GM12874 (cell line): Measurements from ENCODE around the gene CCDC30.

ENCODE experiments used
- CTCF ChIP-seq: IDR thresholded peaks from 2 replicates; pipeline ENCODE4 v1.5.1; 2011; ENCODE audit warnings: low read depth, mild to moderate bottlenecking, control low read depth, low read length, moderate library complexity; ENCODE audit not compliant: insufficient read depth

The CCDC30 gene

GRCh38 chr1:42420911-42421585, 42.0 kb upstream of the CCDC30 start:
- TF ChIP-seq CTCF, result no peak

GRCh38 chr1:42422737-42423136, 40.3 kb upstream of the CCDC30 start:
- TF ChIP-seq CTCF, result no peak

GRCh38 chr1:42423681-42424080, 39.4 kb upstream of the CCDC30 start:
- no peak for TF ChIP-seq CTCF

GRCh38 chr1:42424201-42424600, 38.9 kb upstream of the CCDC30 start:
- no peak for TF ChIP-seq CTCF

GRCh38 chr1:42427240-42427639, 35.8 kb upstream of the CCDC30 start:
- no peak for TF ChIP-seq CTCF

GRCh38 chr1:42429603-42430002, 33.5 kb upstream of the CCDC30 start:
- TF ChIP-seq CTCF, result no peak

GRCh38 chr1:42430286-42431135, 32.6 kb upstream of the CCDC30 start:
- no peak for TF ChIP-seq CTCF
